ENCODE results near the gene UBA5. TPM values are rescaled to one million over a fixed set of nuclear protein-coding genes. Genes with fewer than 3 reads are reported as not detected.

The UBA5 gene
- total and polyA plus RNA-seq, 2 of the 13 experiments (the other 11 are each of a cell fraction or from before 2014, with no cell fraction given) = 30.2 to 46.8 TPM

DNA sequence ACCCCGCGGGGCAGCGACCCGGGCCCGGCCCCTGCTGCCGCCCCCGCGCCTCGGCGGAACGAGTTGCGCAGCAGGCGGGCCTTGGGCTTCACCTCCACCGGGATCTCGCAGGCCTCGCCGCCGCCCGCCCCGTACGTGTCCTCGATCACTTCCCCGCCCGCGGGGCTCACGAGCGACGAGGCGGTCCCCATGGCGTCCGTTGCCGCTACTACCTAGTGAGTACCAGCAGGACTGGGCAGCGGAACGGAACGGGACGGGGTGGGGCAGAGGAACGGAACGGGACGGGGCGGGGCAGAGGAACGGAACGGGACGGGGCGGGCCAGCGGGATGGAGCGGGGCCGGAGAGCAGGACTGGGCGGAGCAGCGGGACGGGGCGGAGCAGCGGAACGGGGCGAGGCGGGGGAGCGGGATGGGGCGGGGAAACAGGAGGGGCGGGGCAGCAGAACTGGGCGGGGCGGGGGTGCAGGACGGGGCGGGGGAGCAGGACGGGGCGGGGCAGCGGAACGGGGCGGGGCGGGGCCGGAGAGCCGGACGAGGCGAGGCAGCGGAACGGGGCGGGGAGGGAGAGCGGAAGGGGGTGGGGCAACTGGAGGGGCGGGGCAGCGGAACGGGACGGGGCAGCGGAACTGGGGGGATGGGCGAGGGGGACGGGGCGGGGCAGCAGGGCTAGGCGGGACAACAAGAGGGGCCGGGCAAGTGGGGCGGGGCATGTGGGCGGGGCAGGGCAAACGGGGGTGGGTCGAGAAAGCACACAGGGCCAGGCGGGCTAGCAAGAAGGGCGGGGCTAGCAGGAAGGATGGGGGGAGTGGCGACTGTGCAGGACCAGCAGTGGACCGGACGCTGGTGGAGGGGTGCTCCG lies 62.3 kb downstream of the UBA5 start, which contains the start of gene NPHP3 (continued):
- TF ChIP-seq ARHGAP35 (CRISPR knock-in tag; IDR thresholded peaks at IDR 0.05; ENCODE audit: borderline replicate concordance) (no peak), ZNF136 (CRISPR knock-in tag; IDR thresholded peaks at IDR 0.05; ENCODE audit: low read depth) (no peak), POLR2A (IDR thresholded peaks at IDR 0.05; ENCODE audit: insufficient read depth in 1 of 2, low read depth in 2 of 2, low read length in 2 of 2) (peak; percentile 77 to 96)

DNA sequence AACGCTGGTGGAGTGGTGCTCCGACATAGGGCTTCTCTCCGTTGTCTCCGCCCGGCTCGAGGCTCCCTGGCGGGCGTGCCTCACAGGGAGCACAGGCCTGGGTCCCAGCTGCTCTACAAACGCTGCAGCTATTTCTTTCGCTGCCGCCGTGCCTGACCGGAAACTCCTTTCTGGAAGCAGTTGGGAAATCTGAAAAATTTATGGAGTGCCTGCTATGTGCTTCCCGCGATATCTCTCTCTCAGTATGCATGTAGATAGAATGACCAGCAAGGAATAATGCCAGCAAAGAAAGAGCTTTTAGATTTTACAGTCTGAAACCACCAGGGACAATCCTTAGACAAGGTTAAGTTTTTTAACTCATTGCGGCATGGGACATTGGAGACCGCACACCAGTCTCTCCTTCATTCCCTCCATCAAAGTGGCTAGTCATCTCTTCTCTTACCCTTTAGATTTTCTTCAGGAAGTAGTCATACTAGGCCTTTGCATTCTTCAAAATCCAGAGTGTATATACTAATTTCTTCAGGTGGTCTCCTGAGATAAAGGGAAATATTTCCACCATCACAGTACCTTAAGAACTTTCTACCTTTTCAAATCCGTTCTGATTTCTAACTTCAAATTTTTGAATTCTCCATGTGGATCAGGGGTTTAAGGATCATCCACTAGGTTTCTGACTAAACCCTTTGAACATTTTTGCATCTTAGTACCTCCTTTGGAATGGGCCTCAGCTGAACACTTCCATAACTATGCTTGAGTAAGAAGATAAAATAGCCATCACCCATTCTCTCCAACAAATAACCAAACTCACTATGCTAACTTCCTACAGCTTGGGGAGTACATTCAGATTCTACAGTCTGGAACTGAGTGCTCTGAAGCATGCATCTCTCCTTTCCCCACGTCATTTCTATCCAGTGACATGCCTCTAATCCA lies 63.2 kb downstream of the UBA5 start:
- H3K9ac ChIP-seq (ENCODE audit: insufficient read depth, low read depth, low read length) = peak overlapping the region; percentile 78
- WGBS (ENCODE audit: low lambda C conversion rate) = 20% methylated on average over 7 of the region's 19 CpGs
- H3K4me2 ChIP-seq (ENCODE audit: low read depth, low read length) = peak overlapping the region; percentile 85
- BruUV-seq (replicated peaks) = TSS peak; percentile 76
- FAIRE-seq (peak; percentile 42), ATAC-seq (peak; percentile 50), DNase-seq (ENCODE audit: low spot score) (no peak)
- no peaks in the 10 kb centered on the region for H3K9me3 ChIP-seq (ENCODE audit: low read length)
- H3K4me1 ChIP-seq (ENCODE audit: insufficient read depth, low read length) = peaks cover 35% of the 10 kb centered on the region
- intact Hi-C loops (cut with micrococcal nuclease; ENCODE audit: unreplicated experiment) (loop anchor here (2.0 to 10.0 kb wide), 2 partner anchors 64 to 852 kb away; partner anchors contain the start of genes ACAD11 and CDV3), in situ Hi-C loops (cut with HindIII; ENCODE audit: extremely low pct_ligation_motif_present, low pct_unique_long_range_greater_than_20kb) (no loop called here)
- no peaks in the 10 kb centered on the region for H4K20me1 ChIP-seq (ENCODE audit: insufficient read depth, low read length)
- peaks cover 19% of the 10 kb centered on the region for H3K79me2 ChIP-seq (ENCODE audit: insufficient read depth, low read length)
- H2AFZ ChIP-seq (ENCODE audit: low read length) = peak overlapping the region; percentile 75
- ChIA-PET CTCF (ENCODE audit: low intra/inter-chr PET ratio, low total read pairs) (no interaction called here), POLR2A (no interaction called here)
- peaks cover 2 to 5% of the 10 kb centered on the region in 2 experiments; a peak in 4 of 5 replicates for H3K36me3 ChIP-seq (replicated peaks in 1 of 2; ENCODE audit: control insufficient read depth in 1 of 2, insufficient read depth in 2 of 2, low read length in 2 of 2)
- no peaks in the 10 kb centered on the region for H3K27me3 ChIP-seq (ENCODE audit: control insufficient read depth in 1 of 2, insufficient read depth in 2 of 2, low read length in 2 of 2)
- peak overlapping the region; percentile 68 to 89 (median 86) for H3K4me3 ChIP-seq (replicated peaks in 1 of 3; ENCODE audit: insufficient read depth in 1 of 3, low read depth in 2 of 3, low read length in 3 of 3)
- peak overlapping the region; percentile 85 for H3K27ac ChIP-seq (ENCODE audit: extremely low read length, insufficient read depth, low read length)
- TF ChIP-seq ZNF44 (CRISPR knock-in tag; IDR thresholded peaks at IDR 0.05) (no peak), E2F2 (CRISPR knock-in tag; IDR thresholded peaks at IDR 0.05; ENCODE audit: borderline replicate concordance) (no peak), GATAD2A (CRISPR knock-in tag; IDR thresholded peaks at IDR 0.05) (0 out of 2 replicates have a peak, but pooled peaks have one; percentile 29), ARHGAP35 (CRISPR knock-in tag; IDR thresholded peaks at IDR 0.05; ENCODE audit: borderline replicate concordance) (no peak), MLXIP (CRISPR knock-in tag; IDR thresholded peaks at IDR 0.05; ENCODE audit: borderline replicate concordance) (no peak)
- TF ChIP-seq, protein P1, sequence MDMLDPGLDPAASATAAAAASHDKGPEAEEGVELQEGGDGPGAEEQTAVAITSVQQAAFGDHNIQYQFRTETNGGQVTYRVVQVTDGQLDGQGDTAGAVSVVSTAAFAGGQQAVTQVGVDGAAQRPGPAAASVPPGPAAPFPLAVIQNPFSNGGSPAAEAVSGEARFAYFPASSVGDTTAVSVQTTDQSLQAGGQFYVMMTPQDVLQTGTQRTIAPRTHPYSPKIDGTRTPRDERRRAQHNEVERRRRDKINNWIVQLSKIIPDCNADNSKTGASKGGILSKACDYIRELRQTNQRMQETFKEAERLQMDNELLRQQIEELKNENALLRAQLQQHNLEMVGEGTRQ (IDR thresholded peaks at IDR 0.05; ENCODE audit: low read depth, low read length) = no peak
- TF ChIP-seq, protein P1 (CRISPR knock-in tag; IDR thresholded peaks at IDR 0.05; ENCODE audit: borderline replicate concordance) = no peak
- TF ChIP-seq, protein P2, sequence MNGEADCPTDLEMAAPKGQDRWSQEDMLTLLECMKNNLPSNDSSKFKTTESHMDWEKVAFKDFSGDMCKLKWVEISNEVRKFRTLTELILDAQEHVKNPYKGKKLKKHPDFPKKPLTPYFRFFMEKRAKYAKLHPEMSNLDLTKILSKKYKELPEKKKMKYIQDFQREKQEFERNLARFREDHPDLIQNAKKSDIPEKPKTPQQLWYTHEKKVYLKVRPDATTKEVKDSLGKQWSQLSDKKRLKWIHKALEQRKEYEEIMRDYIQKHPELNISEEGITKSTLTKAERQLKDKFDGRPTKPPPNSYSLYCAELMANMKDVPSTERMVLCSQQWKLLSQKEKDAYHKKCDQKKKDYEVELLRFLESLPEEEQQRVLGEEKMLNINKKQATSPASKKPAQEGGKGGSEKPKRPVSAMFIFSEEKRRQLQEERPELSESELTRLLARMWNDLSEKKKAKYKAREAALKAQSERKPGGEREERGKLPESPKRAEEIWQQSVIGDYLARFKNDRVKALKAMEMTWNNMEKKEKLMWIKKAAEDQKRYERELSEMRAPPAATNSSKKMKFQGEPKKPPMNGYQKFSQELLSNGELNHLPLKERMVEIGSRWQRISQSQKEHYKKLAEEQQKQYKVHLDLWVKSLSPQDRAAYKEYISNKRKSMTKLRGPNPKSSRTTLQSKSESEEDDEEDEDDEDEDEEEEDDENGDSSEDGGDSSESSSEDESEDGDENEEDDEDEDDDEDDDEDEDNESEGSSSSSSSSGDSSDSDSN (CRISPR knock-in tag; IDR thresholded peaks at IDR 0.05) = peak; percentile 48; the same call in 1 of the 2 replicates

Data from HepG2 (cell line).